Measurements from ENCODE around the gene CSF3R. TPM values are rescaled to one million over a fixed set of nuclear protein-coding genes. Genes with fewer than 3 reads are reported as not detected.

Gene CSF3R
- total RNA-seq, 1 donor from 2014 or later: not detected

DNA sequence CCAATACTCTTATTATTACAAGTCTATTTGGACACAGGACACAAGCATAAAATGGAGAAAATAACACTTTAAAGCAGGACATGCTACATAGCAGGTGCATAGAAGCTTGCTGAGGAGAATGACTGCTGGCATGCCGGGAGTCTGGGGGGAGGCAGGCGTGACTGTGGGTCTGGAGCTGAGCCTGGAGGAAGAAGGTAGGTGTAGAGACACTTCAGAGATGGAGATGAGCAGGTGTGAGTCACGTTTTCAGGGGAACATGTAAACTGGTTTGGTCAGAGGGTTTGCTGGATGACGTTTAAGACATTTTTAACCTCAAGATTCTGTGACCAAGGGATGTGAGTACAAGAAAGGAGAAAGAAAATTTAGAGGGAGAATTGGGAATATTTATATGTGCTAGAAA lies 56.9 kb downstream of the CSF3R start:
- TF ChIP-seq, protein P1, sequence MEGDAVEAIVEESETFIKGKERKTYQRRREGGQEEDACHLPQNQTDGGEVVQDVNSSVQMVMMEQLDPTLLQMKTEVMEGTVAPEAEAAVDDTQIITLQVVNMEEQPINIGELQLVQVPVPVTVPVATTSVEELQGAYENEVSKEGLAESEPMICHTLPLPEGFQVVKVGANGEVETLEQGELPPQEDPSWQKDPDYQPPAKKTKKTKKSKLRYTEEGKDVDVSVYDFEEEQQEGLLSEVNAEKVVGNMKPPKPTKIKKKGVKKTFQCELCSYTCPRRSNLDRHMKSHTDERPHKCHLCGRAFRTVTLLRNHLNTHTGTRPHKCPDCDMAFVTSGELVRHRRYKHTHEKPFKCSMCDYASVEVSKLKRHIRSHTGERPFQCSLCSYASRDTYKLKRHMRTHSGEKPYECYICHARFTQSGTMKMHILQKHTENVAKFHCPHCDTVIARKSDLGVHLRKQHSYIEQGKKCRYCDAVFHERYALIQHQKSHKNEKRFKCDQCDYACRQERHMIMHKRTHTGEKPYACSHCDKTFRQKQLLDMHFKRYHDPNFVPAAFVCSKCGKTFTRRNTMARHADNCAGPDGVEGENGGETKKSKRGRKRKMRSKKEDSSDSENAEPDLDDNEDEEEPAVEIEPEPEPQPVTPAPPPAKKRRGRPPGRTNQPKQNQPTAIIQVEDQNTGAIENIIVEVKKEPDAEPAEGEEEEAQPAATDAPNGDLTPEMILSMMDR (IDR thresholded peaks at IDR 0.05; ENCODE audit: partially characterized antibody, unreplicated experiment): no peak
- Mint-ChIP-seq H3K4me1 (ENCODE audit: low read depth, unreplicated experiment) (peaks cover 2% of the 10 kb centered on the region), H3K4me3 (ENCODE audit: unreplicated experiment) (no peak overlapping the region), H3K27me3 (ENCODE audit: unreplicated experiment) (no peaks in the 10 kb centered on the region), H3K36me3 (ENCODE audit: unreplicated experiment) (peaks cover 2% of the 10 kb centered on the region), H3K9me3 (ENCODE audit: unreplicated experiment) (no peaks in the 10 kb centered on the region), H3K27ac (ENCODE audit: unreplicated experiment) (no peak overlapping the region)
- DNase-seq: no peak

- Mint-ChIP-seq H3K27me3 (ENCODE audit: unreplicated experiment) (no peaks in the 10 kb centered on the region), H3K9me3 (ENCODE audit: unreplicated experiment) (no peaks in the 10 kb centered on the region), H3K4me1 (ENCODE audit: low read depth, unreplicated experiment) (peaks cover 3% of the 10 kb centered on the region), H3K36me3 (ENCODE audit: unreplicated experiment) (no peaks in the 10 kb centered on the region), H3K4me3 (ENCODE audit: unreplicated experiment) (no peak overlapping the region), H3K27ac (ENCODE audit: unreplicated experiment) (no peak overlapping the region)
- TF ChIP-seq, protein P1 (IDR thresholded peaks at IDR 0.05; ENCODE audit: partially characterized antibody, unreplicated experiment): no peak
- DNase-seq: no peak
Observed at GRCh38 chr1:36421649-36422048, 61.1 kb downstream of the CSF3R start.

- H3K4me1 Mint-ChIP-seq (ENCODE audit: low read depth, unreplicated experiment): peaks cover 3% of the 10 kb centered on the region
- no peak overlapping the region for H3K27ac Mint-ChIP-seq (ENCODE audit: unreplicated experiment)
- H3K36me3 Mint-ChIP-seq (ENCODE audit: unreplicated experiment): no peaks in the 10 kb centered on the region
- no peaks in the 10 kb centered on the region for H3K27me3 Mint-ChIP-seq (ENCODE audit: unreplicated experiment)
- H3K4me3 Mint-ChIP-seq (ENCODE audit: unreplicated experiment): peak overlapping the region; percentile 31
- peak; percentile 94 for DNase-seq
- TF ChIP-seq, protein P1 (IDR thresholded peaks at IDR 0.05; ENCODE audit: partially characterized antibody, unreplicated experiment): peak; percentile 89
- H3K9me3 Mint-ChIP-seq (ENCODE audit: unreplicated experiment): no peaks in the 10 kb centered on the region
Observed at GRCh38 chr1:36420836-36421317, 61.8 kb downstream of the CSF3R start.

DNA sequence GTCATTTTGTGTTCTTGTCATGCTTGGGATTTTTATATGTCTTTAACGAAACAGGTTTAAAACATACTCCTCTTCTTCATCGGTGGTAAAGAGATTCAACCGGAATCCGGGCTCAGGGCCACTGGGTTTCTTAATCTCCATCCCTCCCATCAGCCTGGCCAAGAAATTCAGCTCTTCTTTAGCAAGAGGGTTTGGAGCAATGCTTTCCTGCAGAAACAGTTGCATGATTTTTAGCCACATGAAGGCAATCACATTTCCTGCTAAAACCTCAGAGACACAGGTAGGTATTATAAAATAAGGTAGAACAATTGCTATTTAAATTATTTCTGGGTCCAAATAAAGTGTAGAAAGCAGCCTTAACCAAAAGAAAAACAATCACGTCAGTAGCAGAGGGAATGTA lies 62.3 kb downstream of the CSF3R start:
- TF ChIP-seq, protein P1 (IDR thresholded peaks at IDR 0.05; ENCODE audit: partially characterized antibody, unreplicated experiment): no peak
- Mint-ChIP-seq H3K27me3 (ENCODE audit: unreplicated experiment) (no peaks in the 10 kb centered on the region), H3K9me3 (ENCODE audit: unreplicated experiment) (no peaks in the 10 kb centered on the region), H3K4me1 (ENCODE audit: low read depth, unreplicated experiment) (peaks cover 3% of the 10 kb centered on the region), H3K4me3 (ENCODE audit: unreplicated experiment) (no peak overlapping the region), H3K36me3 (ENCODE audit: unreplicated experiment) (no peaks in the 10 kb centered on the region), H3K27ac (ENCODE audit: unreplicated experiment) (no peak overlapping the region)
- DNase-seq: no peak

DNA sequence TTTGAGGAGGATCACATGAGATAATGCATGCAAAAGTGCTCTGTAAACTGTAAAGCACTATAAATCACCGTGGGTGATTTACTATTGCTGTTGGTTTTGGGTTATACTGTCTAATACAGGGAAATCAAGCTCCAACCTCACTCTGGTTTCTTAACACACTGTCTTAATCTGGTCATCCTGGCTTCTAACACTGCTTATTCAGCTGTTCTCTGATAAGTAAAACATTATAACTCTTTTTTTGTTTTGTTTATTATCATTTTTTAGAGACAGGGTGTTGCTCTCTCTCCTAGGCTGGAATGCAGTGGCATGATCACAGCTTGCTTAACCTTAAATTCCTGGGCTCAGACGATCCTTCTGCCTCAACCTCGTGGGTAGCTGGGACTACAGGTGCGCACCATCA lies 63.1 kb downstream of the CSF3R start:
- Mint-ChIP-seq H3K27me3 (ENCODE audit: unreplicated experiment) (no peaks in the 10 kb centered on the region), H3K4me1 (ENCODE audit: low read depth, unreplicated experiment) (peaks cover 3% of the 10 kb centered on the region), H3K4me3 (ENCODE audit: unreplicated experiment) (no peak overlapping the region), H3K36me3 (ENCODE audit: unreplicated experiment) (no peaks in the 10 kb centered on the region), H3K27ac (ENCODE audit: unreplicated experiment) (no peak overlapping the region), H3K9me3 (ENCODE audit: unreplicated experiment) (no peaks in the 10 kb centered on the region)
- TF ChIP-seq, protein P1 (IDR thresholded peaks at IDR 0.05; ENCODE audit: partially characterized antibody, unreplicated experiment): no peak
- DNase-seq: no peak

Data from glutamatergic neuron (in vitro differentiated cells).